Measurements from ENCODE around the gene CDK5RAP2.

Gene CDK5RAP2

DNA sequence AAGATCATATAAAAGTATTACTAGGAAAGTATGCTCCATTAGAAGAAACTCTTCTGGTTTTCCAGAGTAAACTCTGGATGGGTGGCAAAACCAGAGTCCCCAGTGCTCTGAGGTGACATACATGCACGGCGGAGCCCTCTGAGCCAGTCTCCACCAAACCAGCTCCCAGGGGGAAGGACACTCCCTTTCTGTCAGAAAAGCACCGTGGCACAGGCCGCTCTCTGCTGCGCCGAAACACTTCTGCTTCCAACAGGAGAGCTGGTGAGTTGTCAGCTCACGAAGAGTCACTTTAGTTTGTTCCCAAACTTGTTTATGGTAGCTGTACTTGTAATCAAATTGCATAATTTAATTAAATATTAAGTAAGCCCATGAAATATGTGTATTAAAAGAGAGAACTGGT, 184.6 kb downstream of the CDK5RAP2 start:
- no peak for DNase-seq

DNA sequence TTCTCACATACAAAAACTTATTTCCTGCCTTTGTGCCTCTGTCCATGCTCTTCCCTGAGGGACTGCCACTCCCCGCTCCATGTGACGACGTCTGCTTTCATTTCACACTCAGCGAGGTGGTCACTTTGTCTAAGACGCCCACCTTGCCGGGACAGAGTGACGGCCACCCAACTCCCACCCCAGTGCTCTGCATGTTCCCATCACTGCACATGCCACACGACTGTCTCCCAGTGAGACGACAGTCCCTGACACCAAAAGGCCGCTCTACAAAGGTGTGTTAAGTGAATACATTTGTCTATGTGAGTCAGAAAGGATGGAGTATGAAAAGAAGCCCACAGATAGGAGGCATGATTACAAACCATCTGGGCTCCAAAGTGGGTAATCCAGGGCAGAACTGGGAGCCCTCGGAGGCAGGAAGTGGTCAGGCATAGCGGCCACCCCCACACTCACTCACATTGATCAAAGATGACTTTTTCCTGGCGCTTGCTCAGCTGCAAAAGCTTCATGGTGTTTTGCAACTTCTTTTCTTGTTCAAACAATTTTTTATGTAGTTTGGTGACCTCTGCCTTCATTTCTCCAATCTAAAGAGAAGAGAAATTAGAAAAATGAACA, 185.8 kb downstream of the CDK5RAP2 start:
- no peak for DNase-seq

DNA sequence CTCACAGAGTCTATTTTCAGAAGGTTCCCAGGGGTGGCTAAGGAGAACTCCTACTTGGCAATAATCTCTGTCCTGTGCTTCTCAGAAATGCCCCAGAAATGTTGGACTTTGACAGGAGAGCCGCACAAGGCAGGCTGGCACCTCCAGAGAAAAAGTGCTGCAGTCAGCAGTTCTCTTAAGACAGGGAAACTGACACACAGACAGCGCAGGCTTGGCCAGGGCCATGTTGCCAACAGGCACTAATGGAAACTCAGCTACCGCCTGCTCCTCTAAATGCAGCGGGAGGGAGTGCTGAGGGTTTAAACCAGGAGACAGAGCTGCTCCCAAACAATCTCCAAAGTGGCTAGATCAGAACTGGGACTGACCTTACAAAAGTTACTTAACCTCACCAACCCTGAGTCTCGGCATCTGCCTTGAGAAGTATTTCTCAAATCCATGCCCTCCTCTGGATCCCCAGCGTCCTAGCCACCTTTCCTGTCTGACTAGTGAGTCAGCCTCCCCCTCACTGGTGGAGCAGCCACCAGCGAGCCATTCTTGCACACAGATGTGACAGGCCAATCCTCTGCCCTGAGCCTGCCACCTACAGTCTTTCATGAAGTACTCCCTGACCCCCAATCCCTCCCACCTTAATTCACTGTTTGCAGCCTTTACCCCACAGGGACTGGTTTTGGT, 186.4 kb downstream of the CDK5RAP2 start:
- no peak for DNase-seq

DNA sequence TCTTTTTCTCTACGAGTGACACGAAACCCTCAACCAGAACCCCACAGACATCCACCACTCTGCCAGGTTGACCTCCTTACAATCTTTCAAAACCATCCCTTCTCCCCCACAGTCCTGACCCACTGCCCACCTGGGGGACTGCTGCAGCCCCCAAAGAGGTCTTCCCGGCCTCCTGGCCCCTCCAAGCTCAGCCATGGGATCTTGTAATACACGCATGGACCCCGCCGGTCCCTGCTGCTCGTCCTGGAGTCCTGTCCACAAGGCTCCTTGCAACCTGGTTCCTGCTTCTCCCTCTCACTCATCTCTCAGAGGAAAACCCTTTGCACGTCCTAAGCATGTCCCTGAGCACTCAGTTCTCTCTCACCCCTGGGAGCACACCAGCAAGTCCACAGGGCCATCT, 187.3 kb downstream of the CDK5RAP2 start:
- no peak for DNase-seq

DNA sequence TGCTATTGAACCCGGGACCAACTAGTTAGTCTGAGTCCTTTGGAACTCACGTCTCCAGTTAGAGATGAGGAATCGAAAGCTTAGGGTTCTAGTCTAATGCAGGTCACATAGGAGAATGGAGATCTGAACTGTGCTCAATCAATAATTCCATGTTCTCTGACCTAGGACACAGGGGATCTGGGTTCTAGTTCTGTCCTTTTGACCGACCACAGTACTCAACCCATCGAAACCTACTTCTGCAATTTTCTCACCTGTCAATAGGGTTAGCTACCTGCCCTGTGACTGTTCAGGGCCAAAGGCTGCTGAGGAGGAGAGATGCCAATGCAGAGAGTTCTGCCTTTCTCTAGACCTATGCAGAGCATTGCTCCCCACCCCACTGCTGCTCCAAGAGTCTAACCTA, 187.7 kb downstream of the CDK5RAP2 start:
- no peak for DNase-seq

DNA sequence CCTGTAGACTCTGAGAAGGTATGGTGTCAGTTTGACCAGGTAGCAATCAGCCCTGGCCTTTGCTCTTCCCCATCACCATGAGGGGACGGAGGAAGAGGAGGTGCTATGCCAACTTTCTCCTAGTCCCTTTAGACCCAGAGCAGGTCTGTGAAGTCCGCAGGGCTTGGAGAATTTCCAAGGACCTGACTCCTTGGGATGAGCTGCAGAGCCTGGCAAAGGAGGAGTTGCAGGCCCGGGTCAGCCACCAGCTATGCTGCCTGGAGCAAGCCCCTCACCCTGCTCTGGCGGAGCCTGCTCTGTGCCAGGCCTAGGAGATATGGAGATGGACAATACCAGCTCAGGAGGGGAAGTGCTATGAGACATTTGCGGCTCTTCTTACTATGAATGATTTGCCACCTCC, 188.3 kb downstream of the CDK5RAP2 start:
- DNase-seq, result no peak

DNA sequence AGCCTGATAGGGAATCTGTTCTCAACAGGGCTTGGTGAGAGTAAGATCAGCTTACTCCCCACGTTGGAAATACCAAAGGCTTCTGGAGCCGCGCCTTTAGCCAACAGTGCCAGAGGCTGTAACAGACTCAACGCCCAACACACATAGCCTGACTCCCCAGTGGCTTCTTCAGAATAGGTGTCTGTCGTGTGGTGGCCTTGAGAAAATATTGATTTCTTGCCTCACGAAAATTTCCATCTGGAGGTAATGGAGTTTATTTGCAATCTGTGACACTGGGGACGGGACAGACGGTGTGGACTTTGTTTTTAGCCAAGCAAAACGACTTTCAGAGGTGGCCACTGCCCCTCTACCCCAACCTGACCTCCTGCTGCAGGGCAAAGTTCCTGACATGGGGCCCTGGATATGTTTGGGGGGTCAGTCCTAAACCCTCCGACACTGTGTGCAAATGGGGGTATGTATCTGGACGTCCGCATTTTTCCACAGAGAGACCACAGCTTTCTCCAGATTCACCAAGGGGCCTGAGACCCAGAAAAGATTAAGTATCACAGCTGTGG, 189.3 kb downstream of the CDK5RAP2 start:
- no peak for DNase-seq

DNA sequence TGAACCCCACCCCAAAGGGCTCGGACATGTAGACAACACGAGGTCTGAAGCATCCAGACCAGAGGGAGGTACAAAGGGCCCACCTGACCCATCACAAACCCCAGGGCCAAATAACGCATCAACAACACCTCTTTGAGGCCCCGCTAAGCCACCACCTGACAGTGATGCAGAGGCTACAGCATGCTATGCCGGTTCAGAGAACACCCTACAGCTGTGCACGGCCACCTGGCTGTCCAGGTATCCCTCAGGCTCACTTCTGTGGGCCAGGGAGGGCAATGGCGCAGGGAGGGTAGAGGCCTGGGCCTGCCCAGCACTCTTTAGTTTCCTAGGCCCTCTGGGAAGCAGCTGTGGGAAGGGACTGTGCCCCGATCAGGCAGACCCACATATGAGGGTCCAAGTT, 190.1 kb downstream of the CDK5RAP2 start:
- DNase-seq, result no peak

DNA sequence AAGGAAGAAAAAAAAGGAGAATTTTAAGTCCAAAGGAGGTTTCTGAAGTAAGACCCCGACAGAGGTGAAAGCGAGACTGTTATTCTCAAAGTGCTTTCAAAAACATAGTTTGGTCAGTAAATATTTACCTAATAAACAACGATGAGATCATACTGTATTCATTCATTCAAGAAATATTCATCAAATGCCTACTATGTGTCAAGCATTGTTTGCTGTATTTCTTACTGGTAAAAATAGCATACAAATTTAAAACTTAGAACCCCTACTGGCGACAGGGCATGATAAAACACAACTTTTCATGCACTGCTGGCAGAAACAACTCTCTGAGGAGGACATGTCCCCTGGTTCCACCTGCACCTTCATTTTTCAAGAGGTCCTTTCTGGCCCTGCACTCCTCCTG, 190.7 kb downstream of the CDK5RAP2 start:
- DNase-seq, result no peak

DNA sequence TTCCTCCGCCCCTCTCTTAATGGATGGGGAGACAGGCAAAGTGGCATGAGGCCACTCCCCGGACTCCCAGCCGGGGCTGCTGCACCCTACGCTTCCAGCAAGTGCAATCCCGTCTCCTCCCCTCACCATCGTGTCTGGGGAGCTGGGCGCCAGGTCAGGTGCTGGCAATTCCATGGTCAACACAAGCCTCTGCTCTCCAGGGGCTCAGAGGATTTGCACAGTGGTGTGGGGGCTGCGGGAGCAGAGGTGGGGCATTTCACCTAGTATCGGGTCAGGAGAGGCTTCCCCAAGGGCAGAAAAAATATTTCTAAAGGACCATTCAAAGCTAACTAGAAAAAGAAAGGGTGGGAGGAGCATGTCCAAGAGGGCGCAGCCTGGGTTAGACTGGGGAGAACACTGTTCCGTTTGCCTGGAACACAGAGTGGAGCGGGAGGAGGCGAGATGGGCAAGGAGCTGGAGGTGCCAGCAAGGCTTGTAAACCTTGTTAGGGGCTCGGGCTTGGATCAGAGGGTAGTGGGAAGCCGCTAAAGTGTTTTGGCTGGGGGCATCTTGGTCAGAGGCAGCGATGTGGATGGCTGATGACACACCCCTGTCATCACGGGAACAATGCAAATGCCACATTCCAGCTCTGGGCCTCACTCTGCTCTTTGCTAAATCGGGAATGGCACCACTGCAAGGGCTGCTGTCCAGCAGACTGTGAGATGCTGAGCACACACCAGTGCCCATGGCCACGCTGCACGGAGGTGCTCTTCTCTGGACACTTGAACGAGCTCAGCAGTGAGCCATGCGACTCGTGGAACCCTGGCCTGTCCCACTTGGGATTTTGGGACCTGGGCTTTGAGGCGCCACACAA, 191.7 kb downstream of the CDK5RAP2 start:
- DNase-seq, result no peak

DNA sequence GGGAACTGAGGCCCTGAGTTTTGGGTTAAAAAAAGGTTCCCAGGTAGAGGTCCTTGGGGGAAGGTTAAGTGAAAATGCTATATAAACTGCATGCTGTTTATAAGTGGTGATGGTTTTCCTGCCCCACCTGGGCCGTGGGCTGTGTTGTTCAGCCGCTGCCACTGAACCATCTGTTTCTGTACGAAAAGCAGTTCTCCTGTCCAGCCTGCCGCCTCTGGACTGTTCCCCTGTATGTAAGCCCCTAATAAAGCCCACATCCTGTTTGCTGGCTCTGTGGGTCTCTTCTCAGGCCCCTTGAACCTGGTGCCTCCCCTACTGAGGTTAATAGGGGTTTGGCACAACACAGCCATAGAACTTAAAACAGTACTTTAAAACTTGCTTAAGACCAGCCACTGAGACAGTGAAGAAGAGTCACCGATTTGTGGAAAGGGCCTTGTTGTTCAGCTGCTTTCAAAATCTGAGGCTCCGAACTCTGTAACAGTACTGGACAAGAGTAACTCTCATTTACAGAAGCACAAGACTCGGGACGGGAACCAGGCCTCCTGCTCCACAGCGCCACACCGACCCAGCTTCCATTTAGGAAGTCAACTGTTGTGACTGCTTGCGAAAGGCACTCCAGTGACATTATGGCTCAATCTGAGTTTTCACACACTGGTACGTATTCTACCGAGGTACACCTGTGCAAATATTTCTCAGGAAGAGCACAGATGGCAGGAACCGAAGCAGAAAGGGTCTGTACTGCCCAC, 192.5 kb downstream of the CDK5RAP2 start:
- no peak for DNase-seq

DNA sequence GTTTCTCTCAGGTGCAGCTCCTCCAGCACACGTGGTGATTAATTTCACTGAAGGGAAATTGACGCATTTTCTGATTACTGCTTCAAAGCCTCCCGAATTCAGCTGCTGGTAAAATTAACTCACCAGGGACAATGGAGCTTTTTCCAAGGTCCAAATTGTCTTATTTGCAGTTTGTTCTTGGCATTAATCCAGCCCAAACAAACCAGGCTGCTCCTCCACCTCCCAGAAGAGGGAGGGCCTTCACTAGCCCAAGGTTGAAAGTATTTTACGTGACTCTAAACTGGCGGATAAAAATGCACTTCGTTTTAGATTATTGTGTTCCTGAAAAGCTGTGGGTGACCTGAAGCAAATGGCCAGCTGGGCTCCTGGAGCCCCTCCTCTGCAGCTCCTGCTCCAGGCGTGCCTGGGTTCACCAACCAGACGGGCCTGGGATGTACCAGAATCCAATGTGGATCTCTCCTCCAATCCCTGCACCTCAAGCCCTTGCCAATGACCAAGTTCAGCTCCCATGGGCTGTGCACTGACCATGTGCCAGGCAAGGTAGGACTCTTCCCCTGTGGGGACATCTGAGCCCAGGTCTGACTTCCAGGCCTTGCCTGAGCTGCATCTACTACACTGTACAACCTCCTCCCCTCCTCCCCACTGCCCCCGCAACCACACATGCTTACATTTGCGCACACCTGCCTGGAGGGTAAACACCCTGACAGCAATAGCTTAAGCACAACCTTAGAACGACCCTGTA, 193.4 kb downstream of the CDK5RAP2 start:
- DNase-seq, result peak; percentile 58

DNA sequence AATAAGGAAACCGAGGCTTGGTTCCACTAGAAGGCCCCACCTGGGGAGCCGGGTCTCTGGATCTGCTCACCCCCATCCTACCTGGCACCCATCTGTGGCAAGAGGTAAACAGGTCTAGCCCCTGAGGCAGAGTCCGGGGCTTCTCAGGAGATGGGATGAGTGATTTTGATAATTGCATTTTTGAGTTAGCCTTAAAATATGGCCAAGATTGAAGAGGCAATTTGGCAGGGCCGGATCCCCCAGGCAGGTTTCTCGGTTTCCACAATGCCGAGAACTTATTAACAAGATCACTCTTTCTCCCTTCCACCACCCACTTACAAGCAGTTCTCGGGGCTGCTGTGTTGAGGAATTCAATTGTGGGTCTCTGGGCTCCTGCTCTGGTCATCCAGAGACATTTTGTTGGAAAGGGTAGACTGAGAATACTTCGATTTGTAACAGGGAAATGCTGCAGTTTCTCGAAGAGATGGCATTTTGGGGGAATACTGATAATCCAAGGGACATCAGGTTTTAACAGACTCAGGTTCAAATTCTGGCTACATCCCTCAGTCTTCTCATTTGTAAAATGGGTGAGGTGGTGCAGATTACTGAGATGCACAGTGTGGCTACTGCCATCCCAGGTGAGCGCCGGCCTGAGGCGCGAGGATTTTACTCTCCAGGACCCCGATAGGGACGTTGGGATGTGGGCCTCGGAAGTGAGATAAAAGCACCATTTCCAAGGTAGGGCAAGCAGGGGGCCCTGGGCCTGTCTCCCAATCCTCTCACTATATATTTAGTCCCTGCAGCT, 194.2 kb downstream of the CDK5RAP2 start:
- DNase-seq, result no peak

DNA sequence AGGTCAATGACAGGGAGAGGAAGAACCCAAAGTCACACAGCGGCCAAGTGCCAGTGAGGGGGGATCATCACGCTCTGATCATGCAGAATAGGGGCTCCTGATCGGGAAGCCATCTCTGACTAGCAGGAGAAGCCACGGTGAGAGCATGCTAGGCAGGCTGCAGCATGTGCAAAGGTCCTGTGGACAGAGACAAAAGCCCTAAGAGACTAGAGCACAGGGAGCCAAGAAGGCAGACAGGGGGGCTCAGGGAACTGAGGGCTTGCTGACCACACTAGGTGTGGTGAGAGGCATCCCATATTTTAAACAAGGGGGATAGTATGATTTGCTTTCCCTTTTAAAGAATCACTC, 195.1 kb downstream of the CDK5RAP2 start:
- no peak for DNase-seq

DNA sequence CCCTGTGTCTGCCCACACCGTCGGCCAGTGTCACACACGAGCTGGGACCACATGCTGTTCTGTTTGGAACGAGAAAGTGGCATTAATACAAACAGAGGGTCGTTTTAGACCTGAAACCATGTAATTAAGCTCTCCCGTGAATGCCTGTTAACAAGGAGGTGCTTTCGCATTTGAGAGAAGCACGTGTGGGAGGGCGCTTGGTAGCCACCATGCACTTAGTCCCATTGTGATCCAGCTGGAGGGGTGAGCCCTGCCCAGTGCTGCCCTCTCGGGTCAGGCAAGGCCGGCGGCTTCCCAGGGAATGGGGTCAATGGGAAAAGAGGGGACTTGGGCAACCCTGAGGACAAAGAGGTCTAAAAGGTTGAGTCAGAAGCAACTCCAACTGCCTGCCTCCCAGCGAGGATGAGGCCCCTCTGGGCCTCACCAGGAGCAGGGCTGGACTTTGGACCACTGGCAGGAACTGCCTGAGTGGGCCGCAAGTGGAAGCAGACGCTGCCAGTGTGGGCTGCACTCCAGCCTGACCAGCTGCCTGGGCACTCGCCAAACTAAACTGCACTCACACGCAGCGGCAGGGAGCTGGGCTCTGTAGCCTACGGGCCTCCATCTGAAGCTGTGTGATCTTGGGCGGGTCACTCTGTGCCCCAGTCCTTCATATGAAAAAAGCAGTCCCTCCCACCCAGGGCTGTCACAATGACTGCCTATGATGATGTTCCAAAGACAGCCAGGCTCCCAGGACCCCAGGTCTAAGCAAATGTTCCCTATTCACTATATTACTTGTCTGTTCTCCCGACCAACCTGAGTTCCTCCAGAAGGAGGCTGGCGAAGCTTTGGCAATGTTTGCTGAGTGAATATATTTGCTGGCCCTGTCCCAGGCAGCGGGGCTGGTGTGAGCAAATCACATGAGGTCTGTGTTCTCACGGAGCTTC, 195.7 kb downstream of the CDK5RAP2 start:
- DNase-seq, result peak; percentile 34

DNA sequence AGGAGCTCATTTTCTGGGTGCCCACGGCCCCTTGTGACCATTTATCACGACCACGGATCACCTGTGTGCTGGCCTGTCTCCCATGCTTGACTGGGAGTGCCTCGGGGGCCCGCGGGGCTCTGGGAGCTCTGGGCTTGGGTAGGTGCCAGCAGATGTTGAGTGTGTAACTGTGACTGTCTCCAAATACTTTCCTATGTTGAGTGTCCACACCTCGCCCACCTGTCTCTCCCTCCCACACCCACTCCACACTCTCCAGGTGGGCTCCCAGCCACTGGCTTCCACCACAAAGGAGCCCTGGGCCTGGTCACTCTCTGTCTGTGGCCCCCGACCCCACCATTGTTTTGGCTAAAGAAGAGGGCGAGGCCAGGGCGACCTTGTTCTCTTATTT, 196.4 kb downstream of the CDK5RAP2 start:
- peak; percentile 26 for DNase-seq

DNA sequence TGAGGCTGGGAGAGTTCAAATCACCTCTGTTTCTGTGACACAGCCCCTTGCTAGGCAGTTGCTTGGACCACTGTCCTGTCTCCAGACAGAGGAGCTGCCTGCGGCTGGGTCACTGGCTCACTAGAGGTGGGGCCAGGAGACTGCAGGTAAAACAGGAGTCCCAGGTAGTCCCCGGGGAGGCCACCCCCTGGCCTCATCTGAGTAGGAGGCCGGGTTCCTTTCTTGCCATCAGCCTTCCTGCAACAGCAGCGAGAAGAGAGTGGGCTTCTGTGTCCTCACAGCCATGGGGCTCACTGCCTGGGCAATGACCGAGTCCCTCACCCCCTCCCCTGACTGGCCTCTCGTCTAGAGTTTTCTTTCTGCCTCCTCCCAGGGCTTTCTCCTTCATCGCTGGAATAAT, 197.5 kb downstream of the CDK5RAP2 start:
- DNase-seq, result no peak

DNA sequence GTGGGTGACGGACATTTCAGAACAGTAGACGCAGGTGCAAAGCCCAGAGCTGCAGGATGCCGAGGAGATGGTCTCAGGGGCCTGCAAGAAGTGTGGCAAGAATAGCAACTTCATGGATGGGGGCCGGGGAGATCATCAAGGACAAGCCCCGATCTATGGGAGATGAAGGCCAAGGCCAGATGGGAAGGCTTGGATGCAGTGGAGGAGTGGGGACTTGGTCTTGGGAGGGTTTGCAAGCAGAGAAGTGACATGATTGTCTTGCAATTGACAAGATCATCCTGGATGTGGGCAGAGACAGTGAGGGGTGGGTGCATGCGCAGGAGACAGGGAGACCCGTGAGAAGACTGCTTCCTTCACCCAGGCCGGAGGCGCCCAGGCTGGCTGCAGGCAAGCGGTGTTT, 198.1 kb downstream of the CDK5RAP2 start:
- DNase-seq, result no peak

DNA sequence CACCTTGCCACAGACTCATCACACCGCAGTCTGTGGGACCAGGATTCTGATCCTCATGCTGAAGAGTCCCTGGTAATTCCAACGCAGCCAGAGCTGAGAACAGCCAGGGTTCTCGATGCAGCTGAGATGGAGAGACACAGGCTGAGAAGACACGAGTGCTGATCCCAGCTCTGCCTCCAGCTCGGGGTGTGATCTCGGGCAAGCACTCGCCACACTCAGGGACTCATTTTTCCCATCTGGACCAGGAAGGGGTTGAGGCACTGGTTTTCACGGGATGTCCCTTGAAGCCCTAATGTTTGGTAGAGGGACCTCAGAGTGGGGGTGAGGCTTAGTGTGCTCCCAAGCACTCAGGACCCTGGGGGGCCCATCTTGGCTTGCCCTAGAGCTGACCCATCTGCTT, 200.4 kb downstream of the CDK5RAP2 start:
- DNase-seq, result no peak

DNA sequence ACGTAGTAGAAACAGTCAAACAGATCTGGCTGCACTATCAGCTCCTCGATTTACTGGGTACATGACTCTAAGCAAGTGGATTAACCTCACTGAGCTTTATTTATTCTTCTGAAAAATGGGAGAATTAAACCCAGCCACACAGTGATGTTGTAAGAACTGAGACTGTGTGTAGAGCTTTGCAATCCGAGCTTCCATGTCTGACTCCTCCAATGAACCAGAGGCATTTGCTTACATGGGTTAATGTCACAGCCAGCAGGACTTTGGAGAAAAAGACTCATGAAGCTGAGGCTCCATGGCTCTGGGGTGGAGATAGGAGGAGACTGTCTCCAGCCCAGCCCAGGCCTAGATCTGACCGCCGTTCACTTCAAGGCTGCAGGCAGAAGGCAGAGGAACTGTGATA, 201.3 kb downstream of the CDK5RAP2 start:
- DNase-seq, result no peak

Measured in NCI-H2227 treated with DMSO at 0.1 percent for 48 hours (cell line).